ENCODE data around the gene PON1. TPM values are rescaled to one million over a fixed set of nuclear protein-coding genes. Genes with fewer than 3 reads are reported as not detected.

PON1 gene
- polyA plus RNA-seq, 1 donor (not counting 4 experiments of a cell fraction or from before 2014, with no cell fraction given) = not detected

- no peak for FAIRE-seq
Measured at GRCh38 chr7:95316588-95316987, 7.7 kb downstream of the PON1 start.

GRCh38 chr7:95312561-95312960 is 11.8 kb downstream of the PON1 start:
- Histone ChIP-seq H3K27me3 (ENCODE audit: control insufficient read depth, extremely low read depth, insufficient read depth, low read length) (no peaks in the 10 kb centered on the region), H3K36me3 (ENCODE audit: control insufficient read depth in 2 of 2, extremely low read depth in 1 of 2, insufficient read depth in 2 of 2, low read length in 2 of 2) (no peaks in the 10 kb centered on the region), H3K9me1 (ENCODE audit: control insufficient read depth, extremely low read depth, insufficient read depth, low read length) (no peaks in the 10 kb centered on the region), H3K4me2 (ENCODE audit: control insufficient read depth, extremely low read depth, insufficient read depth, low read depth, low read length) (no peak overlapping the region), H3K9me3 (ENCODE audit: control insufficient read depth, low read depth, low read length) (no peaks in the 10 kb centered on the region), H4K20me1 (ENCODE audit: control insufficient read depth, extremely low read depth, insufficient read depth, low read length) (no peaks in the 10 kb centered on the region), H3K27ac (ENCODE audit: control insufficient read depth, insufficient read depth, low read length) (no peak overlapping the region), H3K9ac (ENCODE audit: control insufficient read depth, extremely low read depth, insufficient read depth, low read length) (no peak overlapping the region), H3K79me2 (ENCODE audit: control insufficient read depth, insufficient read depth, low read length) (no peaks in the 10 kb centered on the region), H3K4me1 (ENCODE audit: control insufficient read depth, extremely low read depth, insufficient read depth, low read length) (no peaks in the 10 kb centered on the region), H3K4me3 (ENCODE audit: control insufficient read depth in 2 of 3, extremely low read depth in 1 of 3, insufficient read depth in 2 of 3, low read depth in 1 of 3, low read length in 3 of 3) (no peak overlapping the region), H2AFZ (ENCODE audit: control insufficient read depth, low read length) (no peak overlapping the region)
- TF ChIP-seq, protein P1, sequence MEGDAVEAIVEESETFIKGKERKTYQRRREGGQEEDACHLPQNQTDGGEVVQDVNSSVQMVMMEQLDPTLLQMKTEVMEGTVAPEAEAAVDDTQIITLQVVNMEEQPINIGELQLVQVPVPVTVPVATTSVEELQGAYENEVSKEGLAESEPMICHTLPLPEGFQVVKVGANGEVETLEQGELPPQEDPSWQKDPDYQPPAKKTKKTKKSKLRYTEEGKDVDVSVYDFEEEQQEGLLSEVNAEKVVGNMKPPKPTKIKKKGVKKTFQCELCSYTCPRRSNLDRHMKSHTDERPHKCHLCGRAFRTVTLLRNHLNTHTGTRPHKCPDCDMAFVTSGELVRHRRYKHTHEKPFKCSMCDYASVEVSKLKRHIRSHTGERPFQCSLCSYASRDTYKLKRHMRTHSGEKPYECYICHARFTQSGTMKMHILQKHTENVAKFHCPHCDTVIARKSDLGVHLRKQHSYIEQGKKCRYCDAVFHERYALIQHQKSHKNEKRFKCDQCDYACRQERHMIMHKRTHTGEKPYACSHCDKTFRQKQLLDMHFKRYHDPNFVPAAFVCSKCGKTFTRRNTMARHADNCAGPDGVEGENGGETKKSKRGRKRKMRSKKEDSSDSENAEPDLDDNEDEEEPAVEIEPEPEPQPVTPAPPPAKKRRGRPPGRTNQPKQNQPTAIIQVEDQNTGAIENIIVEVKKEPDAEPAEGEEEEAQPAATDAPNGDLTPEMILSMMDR (optimal IDR thresholded peaks at IDR 0.05 in 1 of 3, IDR thresholded peaks at IDR 0.05 in 1 of 3, conservative IDR thresholded peaks at IDR 0.05 in 1 of 3; ENCODE audit: extremely low read depth in 1 of 3, insufficient read depth in 2 of 3, low read length in 3 of 3) = no peak
- DNase-seq (ENCODE audit: low read depth, low spot score) (no peak), FAIRE-seq (no peak)
- dilution Hi-C loops (cut with MboI; ENCODE audit: extremely low pct_ligation_motif_present, low sequenced_read_pairs) = no loop called here

More at GRCh38 chr7:95316588-95316987, 7.7 kb downstream of the PON1 start:
- Histone ChIP-seq H3K9me1 (ENCODE audit: control insufficient read depth, extremely low read depth, insufficient read depth, low read length) (no peaks in the 10 kb centered on the region), H3K36me3 (ENCODE audit: control insufficient read depth in 2 of 2, extremely low read depth in 1 of 2, insufficient read depth in 2 of 2, low read length in 2 of 2) (no peaks in the 10 kb centered on the region), H3K79me2 (ENCODE audit: control insufficient read depth, insufficient read depth, low read length) (no peaks in the 10 kb centered on the region), H3K9ac (ENCODE audit: control insufficient read depth, extremely low read depth, insufficient read depth, low read length) (no peak overlapping the region), H3K27me3 (ENCODE audit: control insufficient read depth, extremely low read depth, insufficient read depth, low read length) (no peaks in the 10 kb centered on the region), H4K20me1 (ENCODE audit: control insufficient read depth, extremely low read depth, insufficient read depth, low read length) (no peaks in the 10 kb centered on the region), H3K9me3 (ENCODE audit: control insufficient read depth, low read depth, low read length) (no peaks in the 10 kb centered on the region), H3K4me1 (ENCODE audit: control insufficient read depth, extremely low read depth, insufficient read depth, low read length) (no peaks in the 10 kb centered on the region), H3K27ac (ENCODE audit: control insufficient read depth, insufficient read depth, low read length) (no peak overlapping the region), H3K4me2 (ENCODE audit: control insufficient read depth, extremely low read depth, insufficient read depth, low read depth, low read length) (no peak overlapping the region), H3K4me3 (ENCODE audit: control insufficient read depth in 2 of 3, extremely low read depth in 1 of 3, insufficient read depth in 2 of 3, low read depth in 1 of 3, low read length in 3 of 3) (no peak overlapping the region), H2AFZ (ENCODE audit: control insufficient read depth, low read length) (no peak overlapping the region)
- dilution Hi-C loops (cut with MboI; ENCODE audit: extremely low pct_ligation_motif_present, low sequenced_read_pairs) = no loop called here
- no peak for TF ChIP-seq EZH2 (IDR thresholded peaks at IDR 0.05; ENCODE audit: low read length)
- TF ChIP-seq, protein P1 (optimal IDR thresholded peaks at IDR 0.05 in 1 of 3, IDR thresholded peaks at IDR 0.05 in 1 of 3, conservative IDR thresholded peaks at IDR 0.05 in 1 of 3; ENCODE audit: extremely low read depth in 1 of 3, insufficient read depth in 2 of 3, low read length in 3 of 3) = no peak
- DNase-seq (ENCODE audit: low read depth, low spot score) = no peak

Measured in keratinocyte (primary cell).